WERI-Rb-1 (cell line): Measurements from ENCODE around the gene TMEM132C.

Source experiments
- DNase-seq: peaks from one replicate; pipeline ENCODE4 v3.0.0-alpha.2; 2020
- H3K27ac ChIP-seq: fragments of 250-450 bp; sonication (Bioruptor Pico); 2 replicates; pipeline ENCODE4 v1.5.1; 2020; ENCODE audit warnings: mild to moderate bottlenecking, moderate library complexity
- H3K27me3 ChIP-seq: fragments of 250-450 bp; sonication (Bioruptor Pico); 2 replicates; pipeline ENCODE4 v1.5.1; 2021; ENCODE audit warnings: mild to moderate bottlenecking, low read depth, moderate library complexity; ENCODE audit not compliant: insufficient read depth, severe bottlenecking
- H3K36me3 ChIP-seq: fragments of 250-450 bp; sonication (Bioruptor Pico); 2 replicates; pipeline ENCODE4 v1.5.1; 2020; ENCODE audit warnings: mild to moderate bottlenecking, moderate library complexity
- H3K4me3 ChIP-seq: 2 replicates; pipeline ENCODE4 v1.5.1; 2011; ENCODE audit warnings: low read depth, mild to moderate bottlenecking, control low read depth, low read length
- H3K9me3 ChIP-seq: fragments of 250-450 bp; sonication (Bioruptor Pico); 2 replicates; pipeline ENCODE4 v1.5.1; 2021; ENCODE audit warnings: mild to moderate bottlenecking, moderate library complexity; ENCODE audit not compliant: severe bottlenecking
- TF ChIP-seq, protein P1 (sequence below): IDR thresholded peaks from 2 replicates; pipeline ENCODE4 v1.5.1; 2011; ENCODE audit warnings: low read depth, mild to moderate bottlenecking, control low read depth, inconsistent platforms, low read length

Gene TMEM132C

DNA sequence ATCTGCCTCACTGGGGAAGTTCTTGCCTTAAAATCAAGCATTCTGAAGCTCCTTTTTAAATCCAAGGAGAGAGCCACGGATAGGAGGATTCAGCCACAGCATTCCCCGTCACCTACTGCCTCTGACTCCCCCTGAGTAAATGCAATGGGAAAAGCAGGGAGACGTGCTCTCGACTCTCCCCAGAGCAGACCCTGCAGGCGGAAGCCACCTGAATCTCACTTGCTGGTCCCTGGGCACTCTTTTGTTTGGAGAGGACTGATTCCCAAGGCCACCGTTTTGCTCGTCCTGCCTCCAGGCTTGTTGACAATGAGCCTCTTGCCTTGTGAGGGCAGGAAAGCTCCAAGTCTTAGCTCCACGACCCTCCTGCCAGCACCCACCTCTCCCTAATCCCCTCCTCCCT lies 352.3 kb downstream of the TMEM132C start:
- TF ChIP-seq, protein P1, sequence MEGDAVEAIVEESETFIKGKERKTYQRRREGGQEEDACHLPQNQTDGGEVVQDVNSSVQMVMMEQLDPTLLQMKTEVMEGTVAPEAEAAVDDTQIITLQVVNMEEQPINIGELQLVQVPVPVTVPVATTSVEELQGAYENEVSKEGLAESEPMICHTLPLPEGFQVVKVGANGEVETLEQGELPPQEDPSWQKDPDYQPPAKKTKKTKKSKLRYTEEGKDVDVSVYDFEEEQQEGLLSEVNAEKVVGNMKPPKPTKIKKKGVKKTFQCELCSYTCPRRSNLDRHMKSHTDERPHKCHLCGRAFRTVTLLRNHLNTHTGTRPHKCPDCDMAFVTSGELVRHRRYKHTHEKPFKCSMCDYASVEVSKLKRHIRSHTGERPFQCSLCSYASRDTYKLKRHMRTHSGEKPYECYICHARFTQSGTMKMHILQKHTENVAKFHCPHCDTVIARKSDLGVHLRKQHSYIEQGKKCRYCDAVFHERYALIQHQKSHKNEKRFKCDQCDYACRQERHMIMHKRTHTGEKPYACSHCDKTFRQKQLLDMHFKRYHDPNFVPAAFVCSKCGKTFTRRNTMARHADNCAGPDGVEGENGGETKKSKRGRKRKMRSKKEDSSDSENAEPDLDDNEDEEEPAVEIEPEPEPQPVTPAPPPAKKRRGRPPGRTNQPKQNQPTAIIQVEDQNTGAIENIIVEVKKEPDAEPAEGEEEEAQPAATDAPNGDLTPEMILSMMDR, result no peak
- DNase-seq, result no peak
- Histone ChIP-seq H3K4me3 (no peak overlapping the region), H3K27me3 (no peaks in the 10 kb centered on the region), H3K27ac (no peak overlapping the region), H3K9me3 (no peaks in the 10 kb centered on the region), H3K36me3 (no peaks in the 10 kb centered on the region)

DNA sequence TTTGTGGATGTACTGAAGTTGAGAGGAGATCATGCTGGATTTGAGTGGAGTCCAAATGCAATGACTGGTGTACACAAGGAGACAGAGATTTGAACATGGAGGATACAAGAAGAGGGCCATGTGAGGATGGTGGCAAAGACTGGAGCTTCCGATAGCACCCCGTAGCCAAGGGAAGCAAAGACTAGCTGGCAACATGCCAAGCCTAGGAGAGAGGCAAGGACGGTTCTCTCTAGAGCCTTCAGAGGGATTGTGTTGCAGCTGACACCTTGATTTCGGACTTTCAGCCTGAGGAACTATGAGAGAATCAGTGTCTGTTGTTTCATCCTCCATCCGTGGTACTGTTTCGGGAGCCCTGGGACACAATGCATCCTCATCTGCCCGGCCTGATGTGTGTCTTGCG lies 354.3 kb downstream of the TMEM132C start:
- Histone ChIP-seq H3K27me3 (no peaks in the 10 kb centered on the region), H3K27ac (no peak overlapping the region), H3K36me3 (no peaks in the 10 kb centered on the region), H3K4me3 (no peak overlapping the region), H3K9me3 (no peaks in the 10 kb centered on the region)
- DNase-seq, result no peak
- TF ChIP-seq, protein P1, result no peak

DNA sequence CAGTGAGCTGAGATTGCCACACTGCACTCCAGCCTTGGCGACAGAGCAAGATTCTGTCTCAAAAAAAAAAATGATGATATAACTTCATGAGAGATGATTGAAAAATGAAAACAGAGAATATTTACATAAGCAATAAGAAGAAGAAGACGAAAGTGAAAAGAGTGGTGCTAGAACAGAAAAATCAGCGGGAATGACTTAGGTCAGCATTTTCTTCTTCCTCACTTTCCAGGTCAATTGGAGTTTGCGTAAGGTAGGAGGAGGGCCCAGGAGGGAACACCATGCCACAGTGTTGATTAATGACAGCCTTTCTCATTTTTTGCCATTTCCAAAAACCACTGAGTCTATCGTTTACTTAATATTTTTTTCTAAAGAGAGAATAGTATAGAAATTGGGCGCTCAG lies 356.8 kb downstream of the TMEM132C start:
- Histone ChIP-seq H3K27me3 (no peaks in the 10 kb centered on the region), H3K27ac (no peak overlapping the region), H3K36me3 (no peaks in the 10 kb centered on the region), H3K4me3 (no peak overlapping the region), H3K9me3 (no peaks in the 10 kb centered on the region)
- no peak for DNase-seq
- TF ChIP-seq, protein P1, result no peak

DNA sequence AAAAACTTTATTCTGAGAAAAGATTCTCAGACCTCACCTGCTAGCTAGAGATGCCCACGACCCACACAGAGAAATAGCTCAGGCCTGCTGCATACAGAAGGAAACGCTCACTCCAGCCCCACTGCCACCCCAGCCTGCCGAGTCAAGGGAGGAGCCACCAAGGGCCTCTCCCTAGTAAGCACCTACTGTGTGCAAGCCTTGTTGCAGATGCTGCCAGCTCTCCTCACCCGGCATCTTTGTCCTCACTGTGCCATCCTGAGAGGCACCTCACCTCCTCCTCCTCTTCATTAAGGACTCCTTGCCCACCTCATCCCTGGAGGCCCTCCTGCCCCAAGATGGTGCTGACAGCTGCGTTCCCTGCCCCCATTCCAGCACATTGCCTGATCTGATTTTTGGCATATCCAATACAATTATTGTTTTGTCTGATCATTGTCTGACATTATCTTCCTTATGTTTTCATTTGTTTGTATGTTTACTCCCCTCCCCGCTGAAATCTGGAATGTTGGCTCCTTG lies 359.9 kb downstream of the TMEM132C start:
- TF ChIP-seq, protein P1, result no peak
- DNase-seq, result no peak
- no peaks in the 10 kb centered on the region for H3K9me3 ChIP-seq
- H3K27me3 ChIP-seq, result no peaks in the 10 kb centered on the region
- no peak overlapping the region for H3K27ac ChIP-seq
- H3K36me3 ChIP-seq, result no peaks in the 10 kb centered on the region
- no peak overlapping the region for H3K4me3 ChIP-seq

DNA sequence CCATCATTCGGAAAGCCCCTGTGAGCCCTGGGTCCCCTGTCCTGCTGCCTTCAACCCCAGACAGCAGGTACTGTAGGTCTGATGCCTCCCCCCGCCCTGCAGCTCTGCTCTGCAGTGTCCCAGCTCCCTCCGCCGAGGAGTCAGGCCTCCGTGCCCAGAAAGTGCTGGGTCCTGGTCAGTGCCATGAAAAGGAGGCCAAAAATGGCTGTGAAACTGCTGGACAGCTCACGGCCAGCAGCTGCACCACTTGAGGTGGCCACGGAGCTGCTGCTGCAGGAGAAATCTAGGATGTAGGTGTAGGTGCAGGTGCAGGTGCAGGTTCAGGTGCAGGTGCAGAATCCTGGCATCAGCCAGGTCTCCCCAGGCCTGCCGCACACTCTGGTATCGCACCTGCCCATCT lies 360.7 kb downstream of the TMEM132C start:
- Histone ChIP-seq H3K36me3 (no peaks in the 10 kb centered on the region), H3K27ac (no peak overlapping the region), H3K9me3 (peaks cover 2% of the 10 kb centered on the region), H3K27me3 (no peaks in the 10 kb centered on the region), H3K4me3 (no peak overlapping the region)
- TF ChIP-seq, protein P1, result no peak
- DNase-seq, result no peak

DNA sequence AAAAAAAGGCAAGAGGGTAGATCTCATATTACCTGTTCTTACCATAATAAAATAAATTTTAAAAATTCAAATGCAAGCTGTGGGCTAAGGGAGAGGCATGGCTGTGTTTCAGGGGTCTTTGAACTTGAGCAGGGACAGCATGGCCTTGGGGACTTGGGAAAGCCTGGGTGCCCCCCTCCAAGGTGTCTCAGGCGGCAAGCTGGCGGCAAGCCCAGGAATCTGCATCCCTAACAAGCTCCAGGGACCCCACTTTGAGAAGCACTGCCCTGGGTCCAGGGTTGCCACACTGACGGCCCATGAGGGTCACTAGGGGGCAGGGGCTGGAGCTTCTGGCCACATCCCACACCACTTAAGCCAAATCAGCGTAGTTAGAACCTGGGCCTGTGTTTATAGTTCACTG lies 363.0 kb downstream of the TMEM132C start:
- TF ChIP-seq, protein P1, result no peak
- no peak for DNase-seq
- peaks cover 7% of the 10 kb centered on the region for H3K9me3 ChIP-seq
- no peak overlapping the region for H3K4me3 ChIP-seq
- H3K27ac ChIP-seq, result no peak overlapping the region
- H3K27me3 ChIP-seq, result no peaks in the 10 kb centered on the region
- H3K36me3 ChIP-seq, result no peaks in the 10 kb centered on the region
